GM12878 (cell line): ENCODE results near the gene MRPS15. TPM values are rescaled to one million over a fixed set of nuclear protein-coding genes. Genes with fewer than 3 reads are reported as not detected.

Experiments used
- ATAC-seq: fragments of 200-7000 bp; cut with Tn5 transposase; 3 replicates; pipeline ENCODE4 v1.9.1; 2020; ENCODE audit warnings: mild to moderate bottlenecking, moderate library complexity
- BruUV-seq: library from RNA; stranded (reverse); fragments of 400-500 nt; replicated peaks from 2 replicates; lab custom pipeline; 2021; lab: Mats Ljungman, UMichigan
- CTCF ChIA-PET: fragments of 300-600 bp; sonication (Branson Sonifier 250); formaldehyde crosslinking; extraction: SDS; loops from one replicate; lab custom pipeline; 2021; ENCODE audit warnings: inconsistent platforms; lab: Yijun Ruan, JAX
- POLR2A ChIA-PET: fragments of 350-600 bp; formaldehyde crosslinking; extraction: SDS; loops from one replicate; lab custom pipeline; 2021; ENCODE audit warnings: inconsistent platforms; lab: Charles Lee
- RAD21 ChIA-PET: fragments of 300-600 bp; sonication (Branson Sonifier 250); formaldehyde crosslinking; loops from one replicate; lab custom pipeline; 2023; ENCODE audit warnings: antibody characterized with exemption; ENCODE audit not compliant: unreplicated experiment; lab: Charles Lee
- SMC1A ChIA-PET: fragments of 300-600 bp; sonication (Branson Sonifier 250); formaldehyde crosslinking; loops from one replicate; lab custom pipeline; 2023; ENCODE audit not compliant: unreplicated experiment, uncharacterized antibody; lab: Charles Lee
- DNase-seq: peaks from one replicate; pipeline ENCODE4 v3.0.0-alpha.2; 2011; ENCODE audit warnings: low read depth, low spot score
- FAIRE-seq: peaks from 3 replicates; lab custom pipeline; 2011; peaks lifted over from hg19 to GRCh38; lab: Jason Lieb, UNC
- H2AFZ ChIP-seq: 2 replicates; pipeline ENCODE4 v1.6.0; 2011; ENCODE audit warnings: low read depth, low read length, control low read depth; ENCODE audit not compliant: control insufficient read depth
- H3K27ac ChIP-seq: 2 replicates; pipeline ENCODE4 v1.5.1; 2011; ENCODE audit warnings: control low read depth; ENCODE audit not compliant: control insufficient read depth, insufficient read depth
- H3K27me3 ChIP-seq, 2 experiments: replicated peaks in 1 of 2; 2 replicates each; pipeline versions ENCODE4 v1.6.0 to v1.6.1; 2011; ENCODE audit warnings: low read length in 1 of 2; ENCODE audit not compliant: control insufficient read depth in 2 of 2, insufficient read depth in 2 of 2
- H3K36me3 ChIP-seq, 2 experiments: 2 replicates each; pipeline ENCODE4 v1.5.1; 2011; ENCODE audit warnings: low read length in 1 of 2; ENCODE audit not compliant: control insufficient read depth in 2 of 2, insufficient read depth in 2 of 2
- H3K4me1 ChIP-seq: 2 replicates; pipeline ENCODE4 v1.6.1; 2011; ENCODE audit warnings: mild to moderate bottlenecking, low read length, moderate library complexity, mixed read lengths; ENCODE audit not compliant: control insufficient read depth, insufficient read depth
- H3K4me2 ChIP-seq: 2 replicates; pipeline ENCODE4 v1.6.0; 2011; ENCODE audit warnings: control low read depth; ENCODE audit not compliant: control insufficient read depth, insufficient read depth
- H3K4me3 ChIP-seq: fragments of 200-600 bp; sonication (generic); 2 replicates; pipeline ENCODE4 v1.5.1; 2016
- H3K79me2 ChIP-seq: 2 replicates; pipeline ENCODE4 v1.6.0; 2011; ENCODE audit warnings: low read length; ENCODE audit not compliant: control insufficient read depth, insufficient read depth
- H3K9ac ChIP-seq: 2 replicates; pipeline ENCODE4 v1.8.0; 2011; ENCODE audit warnings: low read length, control low read depth, mixed read lengths; ENCODE audit not compliant: control insufficient read depth, insufficient read depth
- H3K9me3 ChIP-seq: replicated peaks from 3 replicates; pipeline ENCODE4 v1.5.1; 2011; ENCODE audit warnings: mild to moderate bottlenecking, low read length; ENCODE audit not compliant: control insufficient read depth, insufficient read depth
- H4K20me1 ChIP-seq: 2 replicates; pipeline ENCODE4 v1.6.0; 2011; ENCODE audit not compliant: control insufficient read depth, insufficient read depth
- CBFB ChIP-seq: IDR thresholded peaks from 2 replicates; pipeline ENCODE4 v1.6.1; 2016; ENCODE audit warnings: antibody characterized with exemption, low read depth
- CHD2 ChIP-seq: IDR thresholded peaks from 2 replicates; pipeline ENCODE4 v1.6.1; 2011; ENCODE audit warnings: low read depth, low read length, improper control_type of control experiment, borderline replicate concordance
- CREM ChIP-seq: IDR thresholded peaks from 2 replicates; pipeline ENCODE4 v1.6.1; 2014; ENCODE audit warnings: antibody characterized with exemption, low read depth
- FOS ChIP-seq: IDR thresholded peaks from 3 replicates; pipeline ENCODE4 v1.6.1; 2011; ENCODE audit warnings: borderline replicate concordance; ENCODE audit not compliant: insufficient read length; ENCODE audit errors: extremely low read depth
- GABPA ChIP-seq: IDR thresholded peaks from 2 replicates; pipeline ENCODE4 v1.6.1; 2014; ENCODE audit warnings: antibody characterized with exemption, low read depth, mild to moderate bottlenecking, inconsistent platforms
- IKZF1 ChIP-seq: fragments of 450-650 bp; conservative IDR thresholded peaks from 2 replicates; pipeline ENCODE4 v1.6.1; 2017; ENCODE audit warnings: antibody characterized with exemption, mild to moderate bottlenecking
- MTA2 ChIP-seq: fragments of 450-650 bp; IDR thresholded peaks from 2 replicates; pipeline ENCODE4 v1.6.1; 2016; ENCODE audit warnings: low read depth, mild to moderate bottlenecking, moderate library complexity
- POLR2AphosphoS2 ChIP-seq: IDR thresholded peaks from 2 replicates; pipeline ENCODE4 v1.6.1; 2011; ENCODE audit warnings: low read depth, mild to moderate bottlenecking, low read length, improper control_type of control experiment, moderate library complexity
- POLR2AphosphoS5 ChIP-seq: IDR thresholded peaks from 2 replicates; pipeline ENCODE4 v1.6.1; 2011; ENCODE audit warnings: mild to moderate bottlenecking, low read length, inconsistent platforms
- RAD51 ChIP-seq: fragments of 450-650 bp; IDR thresholded peaks from 2 replicates; pipeline ENCODE4 v1.6.1; 2016; ENCODE audit warnings: moderate library complexity, mild to moderate bottlenecking, inconsistent platforms
- SREBF2 ChIP-seq: IDR thresholded peaks from 2 replicates; pipeline ENCODE4 v1.6.1; 2012; ENCODE audit warnings: mild to moderate bottlenecking, low read length
- WGBS: methylation state at CpG from one replicate; pipeline ENCODE4 v1.1.6; 2016; ENCODE audit warnings: low lambda C conversion rate; ENCODE audit not compliant: insufficient replicate concordance, insufficient coverage; ENCODE audit errors: missing lambda C conversion rate; 5-methylcytosine and 5-hydroxymethylcytosine counted together
- in situ Hi-C: fragments of 300-500 bp; cut with MboI; formaldehyde crosslinking; loops from 9 replicates; pipeline ENCODE4 v1.14.3; 2018; ENCODE audit warnings: mixed read lengths
- intact Hi-C: fragments of 100-400 bp; cut with micrococcal nuclease; formaldehyde crosslinking; loops from one replicate; pipeline ENCODE4 v1.14.2; 2022; ENCODE audit not compliant: unreplicated experiment
- polyA plus RNA-seq, 11 experiments: library from polyadenylated mRNA; depleted of rRNA in 4 of 11; unstranded in 6 of 11; stranded (reverse) in 5 of 11; fragments of >200 nt; fragmentation: Nextera tagmentation in 4 of 11; fragmentation: Illumina TruSeq in 1 of 11; extraction: Ambion mirVana in 4 of 11; extraction: Trizol in 1 of 11; gene quantifications; 1 replicate in 1 of 11; 2 replicates in 10 of 11; pipeline versions ENCODE4 v1.2.1 to v1.2.3, GENCODE V29; 2011 to 2016; ENCODE audit warnings: inconsistent platforms in 2 of 11, missing spikeins in 2 of 11, low read depth in 1 of 11
- total RNA-seq, 4 experiments: library from RNA; depleted of rRNA in 3 of 4; stranded (reverse); fragments of >200 nt in 3 of 4; fragmentation: Illumina TruSeq in 1 of 4; extraction: Trizol in 1 of 4; gene quantifications; 2 replicates each; pipeline versions ENCODE4 v1.2.1 to v1.2.3, GENCODE V29; 2013 to 2021
- TF ChIP-seq, protein P1 (sequence below): fragments of 450-650 bp; IDR thresholded peaks from 2 replicates; pipeline ENCODE4 v1.6.1; 2017; ENCODE audit warnings: mild to moderate bottlenecking, low read depth, inconsistent platforms; ENCODE audit not compliant: poor library complexity, severe bottlenecking
- TF ChIP-seq, protein P2 (sequence below): fragments of 450-650 bp; conservative IDR thresholded peaks from 2 replicates; pipeline ENCODE4 v1.6.1; 2017; ENCODE audit warnings: mild to moderate bottlenecking, moderate library complexity
- TF ChIP-seq, protein P3 (sequence below): fragments of 150-350 bp; IDR thresholded peaks from 2 replicates; pipeline ENCODE4 v1.6.1; 2014; ENCODE audit warnings: mild to moderate bottlenecking, low read depth, low read length

The MRPS15 gene
- total and polyA plus RNA-seq, 10 of the 15 experiments (the other 5 are each of a cell fraction or from before 2014, with no cell fraction given) = 41.1 to 207 (median 107) TPM

DNA sequence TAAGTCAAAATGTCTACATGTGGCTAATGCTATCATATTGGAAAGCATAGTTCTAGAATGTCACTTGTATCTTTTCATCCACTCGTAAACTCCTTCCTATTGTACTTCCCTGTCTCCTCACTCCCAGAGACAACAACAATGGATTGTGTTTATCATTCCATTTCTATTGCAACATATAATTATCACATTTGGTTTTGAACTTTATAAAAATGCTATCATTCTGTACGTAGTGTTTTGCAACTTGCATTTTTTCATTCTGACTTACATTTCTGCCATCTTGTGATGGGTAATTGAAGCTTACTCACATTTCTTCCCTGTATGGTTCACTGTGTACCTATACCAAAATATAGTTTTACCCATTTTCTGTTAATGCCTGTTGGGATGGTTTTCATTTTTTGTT is 33.0 kb upstream of the MRPS15 start:
- Histone ChIP-seq H3K36me3 (no peaks in the 10 kb centered on the region), H3K4me1 (no peaks in the 10 kb centered on the region), H3K79me2 (no peaks in the 10 kb centered on the region), H3K9me3 (no peaks in the 10 kb centered on the region), H3K9ac (no peak overlapping the region), H3K4me3 (no peak overlapping the region), H3K4me2 (no peak overlapping the region), H3K27me3 (no peaks in the 10 kb centered on the region), H3K27ac (no peak overlapping the region), H2AFZ (no peak overlapping the region), H4K20me1 (no peaks in the 10 kb centered on the region; the same call in 1 of the 2 replicates)
- ATAC-seq = no peak
- no TSS peak for BruUV-seq
- WGBS = 37% methylated on average over 2 of the region's 2 CpGs
- no peak for TF ChIP-seq CBFB
- TF ChIP-seq, protein P1, sequence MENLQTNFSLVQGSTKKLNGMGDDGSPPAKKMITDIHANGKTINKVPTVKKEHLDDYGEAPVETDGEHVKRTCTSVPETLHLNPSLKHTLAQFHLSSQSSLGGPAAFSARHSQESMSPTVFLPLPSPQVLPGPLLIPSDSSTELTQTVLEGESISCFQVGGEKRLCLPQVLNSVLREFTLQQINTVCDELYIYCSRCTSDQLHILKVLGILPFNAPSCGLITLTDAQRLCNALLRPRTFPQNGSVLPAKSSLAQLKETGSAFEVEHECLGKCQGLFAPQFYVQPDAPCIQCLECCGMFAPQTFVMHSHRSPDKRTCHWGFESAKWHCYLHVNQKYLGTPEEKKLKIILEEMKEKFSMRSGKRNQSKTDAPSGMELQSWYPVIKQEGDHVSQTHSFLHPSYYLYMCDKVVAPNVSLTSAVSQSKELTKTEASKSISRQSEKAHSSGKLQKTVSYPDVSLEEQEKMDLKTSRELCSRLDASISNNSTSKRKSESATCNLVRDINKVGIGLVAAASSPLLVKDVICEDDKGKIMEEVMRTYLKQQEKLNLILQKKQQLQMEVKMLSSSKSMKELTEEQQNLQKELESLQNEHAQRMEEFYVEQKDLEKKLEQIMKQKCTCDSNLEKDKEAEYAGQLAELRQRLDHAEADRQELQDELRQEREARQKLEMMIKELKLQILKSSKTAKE = no peak
- TF ChIP-seq, protein P2, sequence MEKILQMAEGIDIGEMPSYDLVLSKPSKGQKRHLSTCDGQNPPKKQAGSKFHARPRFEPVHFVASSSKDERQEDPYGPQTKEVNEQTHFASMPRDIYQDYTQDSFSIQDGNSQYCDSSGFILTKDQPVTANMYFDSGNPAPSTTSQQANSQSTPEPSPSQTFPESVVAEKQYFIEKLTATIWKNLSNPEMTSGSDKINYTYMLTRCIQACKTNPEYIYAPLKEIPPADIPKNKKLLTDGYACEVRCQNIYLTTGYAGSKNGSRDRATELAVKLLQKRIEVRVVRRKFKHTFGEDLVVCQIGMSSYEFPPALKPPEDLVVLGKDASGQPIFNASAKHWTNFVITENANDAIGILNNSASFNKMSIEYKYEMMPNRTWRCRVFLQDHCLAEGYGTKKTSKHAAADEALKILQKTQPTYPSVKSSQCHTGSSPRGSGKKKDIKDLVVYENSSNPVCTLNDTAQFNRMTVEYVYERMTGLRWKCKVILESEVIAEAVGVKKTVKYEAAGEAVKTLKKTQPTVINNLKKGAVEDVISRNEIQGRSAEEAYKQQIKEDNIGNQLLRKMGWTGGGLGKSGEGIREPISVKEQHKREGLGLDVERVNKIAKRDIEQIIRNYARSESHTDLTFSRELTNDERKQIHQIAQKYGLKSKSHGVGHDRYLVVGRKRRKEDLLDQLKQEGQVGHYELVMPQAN = no peak
- TF ChIP-seq FOS = no peak
- no peak for TF ChIP-seq POLR2AphosphoS5
- TF ChIP-seq IKZF1 = no peak
- no peak for TF ChIP-seq RAD51
- no peak for TF ChIP-seq GABPA
- no peak for TF ChIP-seq CHD2
- TF ChIP-seq CREM = no peak
- TF ChIP-seq MTA2 = no peak
- TF ChIP-seq, protein P3, sequence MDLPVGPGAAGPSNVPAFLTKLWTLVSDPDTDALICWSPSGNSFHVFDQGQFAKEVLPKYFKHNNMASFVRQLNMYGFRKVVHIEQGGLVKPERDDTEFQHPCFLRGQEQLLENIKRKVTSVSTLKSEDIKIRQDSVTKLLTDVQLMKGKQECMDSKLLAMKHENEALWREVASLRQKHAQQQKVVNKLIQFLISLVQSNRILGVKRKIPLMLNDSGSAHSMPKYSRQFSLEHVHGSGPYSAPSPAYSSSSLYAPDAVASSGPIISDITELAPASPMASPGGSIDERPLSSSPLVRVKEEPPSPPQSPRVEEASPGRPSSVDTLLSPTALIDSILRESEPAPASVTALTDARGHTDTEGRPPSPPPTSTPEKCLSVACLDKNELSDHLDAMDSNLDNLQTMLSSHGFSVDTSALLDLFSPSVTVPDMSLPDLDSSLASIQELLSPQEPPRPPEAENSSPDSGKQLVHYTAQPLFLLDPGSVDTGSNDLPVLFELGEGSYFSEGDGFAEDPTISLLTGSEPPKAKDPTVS = no peak
- no peak for TF ChIP-seq POLR2AphosphoS2
- no peak for TF ChIP-seq SREBF2
- no peak for FAIRE-seq
- ChIA-PET CTCF (interaction anchor here (1.1 kb wide), 1 partner anchor 19 kb away, joined by 5 read pairs; no protein-coding TSS in a partner anchor), POLR2A (no interaction called here), RAD21 (no interaction called here), SMC1A (interaction anchor here (0.8 kb wide), 1 partner anchor 19 kb away, joined by 3 read pairs; no protein-coding TSS in a partner anchor)
- DNase-seq = no peak
- intact Hi-C loops (no loop called here), in situ Hi-C loops (no loop called here)
